Colonic mucosa (tissue), 4 donors: Measurements from ENCODE around the gene PPM1H. TPM values are rescaled to one million over a fixed set of nuclear protein-coding genes. Genes with fewer than 3 reads are reported as not detected.

Experiments used
- DNase-seq: peaks from one replicate; pipeline ENCODE4 v3.0.0-alpha.2; 2020
- H3K27ac ChIP-seq: fragments of 200-600 bp; one replicate; pipeline ENCODE4 v1.8.0; 2021
- H3K27me3 ChIP-seq: fragments of 200-600 bp; one replicate; pipeline ENCODE4 v1.8.0; 2021
- H3K36me3 ChIP-seq: fragments of 200-600 bp; one replicate; pipeline ENCODE4 v1.8.0; 2021
- H3K4me1 ChIP-seq: fragments of 200-600 bp; one replicate; pipeline ENCODE4 v1.8.0; 2021; ENCODE audit warnings: mild to moderate bottlenecking
- H3K4me3 ChIP-seq: fragments of 200-600 bp; one replicate; pipeline ENCODE4 v1.8.0; 2021
- H3K9ac ChIP-seq, 2 donors: one replicate each; pipeline ENCODE4 v1.7.0; 2013; ENCODE audit warnings: control low read depth in 2 of 2, low read depth in 2 of 2, low read length in 2 of 2
- H3K9me3 ChIP-seq: fragments of 200-600 bp; one replicate; pipeline ENCODE4 v1.8.0; 2021
- CTCF ChIP-seq: fragments of 200-600 bp; IDR thresholded peaks from one replicate; pipeline ENCODE4 v1.8.0; 2022; ENCODE audit warnings: antibody characterized with exemption, mild to moderate bottlenecking
- intact Hi-C: fragments of 100-400 bp; cut with DNase I; formaldehyde crosslinking; loops from one replicate; pipeline ENCODE4 v1.14.1; 2022
- total RNA-seq, 2 donors: library from RNA; stranded (reverse); fragmentation: NEBNext Ultra II Directional in 1 of 2; extraction: Animal tissue kit (Norgen Biotek cat#: 25700) in 1 of 2; gene quantifications; one replicate each; pipeline ENCODE4 v1.2.1, GENCODE V29; 2021
- donor health status: healthy.
- donor health status: DM: no; HTN: no; CAD: no.
- donor health status: DM: no; HTN: no; CAD: no.

The PPM1H gene
- total RNA-seq, 2 donors from 2014 or later: 7.4 to 8.1 TPM

DNA sequence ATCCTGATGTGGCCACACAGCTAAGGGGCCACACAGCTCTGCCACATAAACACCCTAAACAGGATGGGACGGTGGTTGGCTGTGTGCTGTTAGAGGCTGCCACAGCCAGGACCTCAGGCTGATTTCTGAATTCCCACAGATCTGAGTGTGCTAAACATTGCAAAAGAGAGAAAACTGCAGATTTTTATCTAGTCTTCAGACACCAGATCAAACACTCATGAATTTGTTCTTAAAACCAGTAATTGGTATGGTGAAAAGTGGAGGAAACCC is 277.7 kb downstream of the PPM1H start:
- Histone ChIP-seq H3K27ac (no peak overlapping the region), H3K36me3 (no peaks in the 10 kb centered on the region), H3K4me1 (no peaks in the 10 kb centered on the region), H3K9ac (no peak overlapping the region), H3K27me3 (no peaks in the 10 kb centered on the region), H3K9me3 (no peaks in the 10 kb centered on the region), H3K4me3 (no peak overlapping the region)
- no peak for DNase-seq
- intact Hi-C loops: no loop called here
- TF ChIP-seq CTCF: no peak

DNA sequence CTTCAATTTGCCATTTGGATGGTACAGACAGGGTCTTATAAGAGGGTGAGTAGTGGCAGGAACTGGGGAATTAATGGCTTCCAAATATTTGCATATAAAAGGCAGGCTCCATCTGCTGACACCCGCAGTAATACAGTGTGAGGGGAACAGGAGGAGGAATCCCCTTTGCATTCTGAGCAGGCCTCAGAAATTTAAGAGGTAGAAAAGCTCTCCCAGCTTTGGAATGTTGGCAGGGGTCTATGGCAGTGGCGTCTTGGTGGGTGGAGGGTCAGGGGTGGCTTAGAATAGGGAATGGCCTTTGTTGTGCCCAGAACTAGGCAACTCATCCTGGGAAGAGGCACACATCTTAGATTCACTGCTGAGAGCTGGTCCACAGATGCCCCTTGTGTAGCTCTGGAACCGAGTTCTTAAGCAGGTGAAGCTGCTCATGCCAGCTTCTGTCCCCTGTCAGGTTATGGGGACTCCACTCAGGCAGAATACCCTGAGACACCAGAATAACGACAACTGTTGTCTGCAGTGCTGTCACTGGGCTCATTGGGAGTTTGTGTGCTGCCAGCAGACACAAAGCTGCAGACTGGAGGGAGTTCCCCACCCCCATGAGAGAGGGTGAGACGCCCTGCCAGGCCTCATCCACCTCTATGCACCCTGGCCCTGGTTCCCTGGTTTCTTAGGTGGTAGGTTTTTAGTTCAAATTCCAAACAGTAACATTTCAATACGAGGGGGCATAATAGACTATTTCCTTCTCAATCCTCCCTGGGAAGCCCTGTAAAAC is 278.2 kb downstream of the PPM1H start:
- intact Hi-C loops: no loop called here

DNA sequence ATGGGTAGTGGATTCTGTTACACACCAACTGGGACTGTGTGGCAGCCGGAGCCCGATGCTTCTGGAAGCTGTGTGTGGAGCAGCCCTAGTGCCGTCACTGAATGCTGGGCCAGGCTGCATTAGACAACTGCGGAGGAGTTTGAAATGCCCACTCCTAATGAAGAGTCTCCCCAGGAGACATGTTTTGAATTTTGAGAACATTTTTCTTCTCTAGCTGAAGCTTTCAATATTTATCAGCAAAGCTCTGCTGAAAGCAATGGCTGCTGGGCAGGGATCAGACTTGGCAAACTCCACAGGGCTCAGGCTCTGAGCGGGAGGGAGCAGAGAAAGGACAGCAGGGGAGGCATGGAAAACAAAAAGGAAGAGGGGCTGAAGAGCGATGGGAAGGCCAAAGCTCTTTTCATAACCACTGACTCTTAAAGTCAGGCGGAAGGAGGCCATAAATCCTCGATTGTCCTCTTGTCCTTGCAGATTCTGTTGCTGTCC is 279.2 kb downstream of the PPM1H start:
- H3K4me3 ChIP-seq: no peak overlapping the region
- H3K4me1 ChIP-seq: no peaks in the 10 kb centered on the region
- no peaks in the 10 kb centered on the region for H3K9me3 ChIP-seq
- intact Hi-C loops: no loop called here
- no peak overlapping the region for H3K27ac ChIP-seq
- no peaks in the 10 kb centered on the region for H3K27me3 ChIP-seq
- no peak for TF ChIP-seq CTCF
- H3K9ac ChIP-seq: no peak overlapping the region
- DNase-seq: no peak
- no peaks in the 10 kb centered on the region for H3K36me3 ChIP-seq

More for the DNA sequence above, 278.2 kb downstream of the PPM1H start:
- DNase-seq: no peak
- Histone ChIP-seq H3K27ac (no peak overlapping the region), H3K36me3 (no peaks in the 10 kb centered on the region), H3K9ac (no peak overlapping the region), H3K27me3 (no peaks in the 10 kb centered on the region), H3K9me3 (no peaks in the 10 kb centered on the region), H3K4me1 (no peaks in the 10 kb centered on the region), H3K4me3 (no peak overlapping the region)
- no peak for TF ChIP-seq CTCF

- no peak overlapping the region for H3K9ac ChIP-seq
- no peaks in the 10 kb centered on the region for H3K4me1 ChIP-seq
- no peaks in the 10 kb centered on the region for H3K9me3 ChIP-seq
- no peak for DNase-seq
- H3K36me3 ChIP-seq: no peaks in the 10 kb centered on the region
- H3K4me3 ChIP-seq: no peak overlapping the region
- TF ChIP-seq CTCF: no peak
- intact Hi-C loops: no loop called here
- H3K27me3 ChIP-seq: no peaks in the 10 kb centered on the region
- H3K27ac ChIP-seq: no peak overlapping the region
Measured at GRCh38 chr12:62654326-62655241, 280.4 kb downstream of the PPM1H start.

DNA sequence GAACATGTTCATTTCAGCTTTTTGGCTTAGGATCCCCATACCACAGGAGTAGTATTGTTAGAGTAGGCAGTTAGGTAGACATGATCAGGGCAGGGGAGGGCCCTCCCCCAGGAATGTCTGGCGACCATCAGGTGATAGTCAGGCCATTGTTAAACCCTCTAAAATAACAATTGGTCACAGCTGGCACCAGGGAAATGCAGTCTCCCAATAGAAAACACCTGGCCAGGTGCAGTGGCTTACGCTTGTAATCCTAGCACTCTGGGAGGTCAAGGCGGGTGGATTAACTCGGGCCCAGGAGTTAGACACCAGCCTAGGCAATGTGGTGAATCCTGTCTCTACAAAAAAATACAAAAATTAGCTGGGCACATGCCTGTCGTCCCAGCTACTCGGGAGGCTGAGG is 281.2 kb downstream of the PPM1H start:
- Histone ChIP-seq H3K36me3 (no peaks in the 10 kb centered on the region), H3K4me3 (no peak overlapping the region), H3K4me1 (no peaks in the 10 kb centered on the region), H3K27me3 (no peaks in the 10 kb centered on the region), H3K9ac (no peak overlapping the region), H3K27ac (no peak overlapping the region), H3K9me3 (no peaks in the 10 kb centered on the region)
- no peak for DNase-seq
- TF ChIP-seq CTCF: no peak
- intact Hi-C loops: no loop called here
